Measurements from ENCODE around the gene ZNF318. TPM values are rescaled to one million over a fixed set of nuclear protein-coding genes. Genes with fewer than 3 reads are reported as not detected.

ZNF318 gene
- total RNA-seq, 1 donor from 2014 or later, result 23.2 TPM

- H3K36me3 Mint-ChIP-seq (ENCODE audit: insufficient read depth), result no peaks in the 10 kb centered on the region
- H3K4me1 Mint-ChIP-seq (ENCODE audit: low read depth), result no peaks in the 10 kb centered on the region
- H3K27ac Mint-ChIP-seq, result no peak within 1 kb of the TSS
Observed at GRCh38 chr6:43297644-43298564, 71.5 kb downstream of the ZNF318 start, which contains the start of gene SLC22A7. Gene SLC22A7, plus strand, starts transcription at chr6:43298260. Its CDS starts 99 bp downstream, at chr6:43298359.

GRCh38 chr6:43296780-43297497, 72.5 kb downstream of the ZNF318 start:
- Mint-ChIP-seq H3K36me3 (ENCODE audit: insufficient read depth) (no peaks in the 10 kb centered on the region), H3K4me1 (ENCODE audit: low read depth) (no peaks in the 10 kb centered on the region), H3K27me3 (peaks cover 19% of the 10 kb centered on the region), H3K27ac (no peak overlapping the region), H3K9me3 (ENCODE audit: low read depth) (no peaks in the 10 kb centered on the region), H3K4me3 (ENCODE audit: low read depth) (no peak overlapping the region)
- no peak for TF ChIP-seq CTCF (IDR thresholded peaks at IDR 0.05; ENCODE audit: unreplicated experiment)
- no peak for DNase-seq (ENCODE audit: low spot score, unreplicated experiment)

More at GRCh38 chr6:43297644-43298564, 71.5 kb downstream of the ZNF318 start, which contains the start of gene SLC22A7:
- Mint-ChIP-seq H3K27me3 (peaks cover 19% of the 10 kb centered on the region), H3K4me3 (ENCODE audit: low read depth) (no peak within 1 kb of the TSS), H3K9me3 (ENCODE audit: low read depth) (no peaks in the 10 kb centered on the region)
- TF ChIP-seq CTCF (IDR thresholded peaks at IDR 0.05; ENCODE audit: unreplicated experiment), result no peak
- DNase-seq (ENCODE audit: low spot score, unreplicated experiment), result no peak

GRCh38 chr6:43295456-43295855, 74.0 kb downstream of the ZNF318 start:
- Mint-ChIP-seq H3K27me3 (peaks cover 12% of the 10 kb centered on the region), H3K4me1 (ENCODE audit: low read depth) (no peaks in the 10 kb centered on the region), H3K4me3 (ENCODE audit: low read depth) (no peak overlapping the region), H3K9me3 (ENCODE audit: low read depth) (no peaks in the 10 kb centered on the region), H3K27ac (no peak overlapping the region), H3K36me3 (ENCODE audit: insufficient read depth) (no peaks in the 10 kb centered on the region)
- no peak for DNase-seq (ENCODE audit: low spot score, unreplicated experiment)
- TF ChIP-seq CTCF (IDR thresholded peaks at IDR 0.05; ENCODE audit: unreplicated experiment), result no peak

GRCh38 chr6:43294536-43294935, 74.9 kb downstream of the ZNF318 start:
- Mint-ChIP-seq H3K9me3 (ENCODE audit: low read depth) (no peaks in the 10 kb centered on the region), H3K27me3 (peaks cover 5% of the 10 kb centered on the region), H3K4me3 (ENCODE audit: low read depth) (no peak overlapping the region), H3K4me1 (ENCODE audit: low read depth) (no peaks in the 10 kb centered on the region), H3K27ac (no peak overlapping the region), H3K36me3 (ENCODE audit: insufficient read depth) (no peaks in the 10 kb centered on the region)
- TF ChIP-seq CTCF (IDR thresholded peaks at IDR 0.05; ENCODE audit: unreplicated experiment), result no peak
- no peak for DNase-seq (ENCODE audit: low spot score, unreplicated experiment)

GRCh38 chr6:43293698-43294097, 75.7 kb downstream of the ZNF318 start:
- no peak for DNase-seq (ENCODE audit: low spot score, unreplicated experiment)
- no peaks in the 10 kb centered on the region for H3K9me3 Mint-ChIP-seq (ENCODE audit: low read depth)
- H3K27me3 Mint-ChIP-seq, result peaks cover 6% of the 10 kb centered on the region
- no peak for TF ChIP-seq CTCF (IDR thresholded peaks at IDR 0.05; ENCODE audit: unreplicated experiment)
- no peaks in the 10 kb centered on the region for H3K4me1 Mint-ChIP-seq (ENCODE audit: low read depth)
- H3K36me3 Mint-ChIP-seq (ENCODE audit: insufficient read depth), result no peaks in the 10 kb centered on the region
- no peak overlapping the region for H3K27ac Mint-ChIP-seq
- no peak overlapping the region for H3K4me3 Mint-ChIP-seq (ENCODE audit: low read depth)
